Measurements from ENCODE around the gene MDC1.
A peak's percentile ranks its signal among the peaks of the same experiment; 100 is the strongest.

MDC1 gene

GRCh38 chr6:30749554-30750378, 32.7 kb upstream of the MDC1 start:
- peak overlapping the region; percentile 100 for H3K27ac ChIP-seq
- no peak for DNase-seq (ENCODE audit: low read depth, low spot score)

GRCh38 chr6:30748851-30749540, 31.9 kb upstream of the MDC1 start:
- DNase-seq (ENCODE audit: low read depth, low spot score): no peak
- H3K27ac ChIP-seq: peak overlapping the region; percentile 100

GRCh38 chr6:30747902-30748769, 31.1 kb upstream of the MDC1 start:
- peak overlapping the region; percentile 100 for H3K27ac ChIP-seq
- DNase-seq (ENCODE audit: low read depth, low spot score): peak; percentile 92

GRCh38 chr6:30747300-30747687, 30.2 kb upstream of the MDC1 start:
- H3K27ac ChIP-seq: peak overlapping the region; percentile 100
- DNase-seq (ENCODE audit: low read depth, low spot score): no peak

- peak; percentile 89 for DNase-seq (ENCODE audit: low read depth, low spot score)
Observed at GRCh38 chr6:30744054-30744805, 27.1 kb upstream of the MDC1 start, which contains the start of gene IER3. Gene IER3 (minus strand): TSS chr6:30744547. CDS start chr6:30744518, 29 bp downstream.

GRCh38 chr6:30743099-30744053, 26.3 kb upstream of the MDC1 start:
- H3K27ac ChIP-seq: peak overlapping the region; percentile 100
- DNase-seq (ENCODE audit: low read depth, low spot score): no peak

More at GRCh38 chr6:30744054-30744805, 27.1 kb upstream of the MDC1 start, which contains the start of gene IER3:
- H3K27ac ChIP-seq: peak within 1 kb of the TSS; percentile 100

GRCh38 chr6:30742316-30743098, 25.4 kb upstream of the MDC1 start, which contains the start of gene FLOT1:
Gene FLOT1 (minus strand): TSS chr6:30742687. CDS start chr6:30742189, 498 bp downstream.
- DNase-seq (ENCODE audit: low read depth, low spot score): no peak
- H3K27ac ChIP-seq: peak within 1 kb of the TSS; percentile 100

- DNase-seq (ENCODE audit: low read depth, low spot score): no peak
- peak overlapping the region; percentile 100 for H3K27ac ChIP-seq
Observed at GRCh38 chr6:30741789-30742315, 24.8 kb upstream of the MDC1 start.

GRCh38 chr6:30741063-30741779, 24.1 kb upstream of the MDC1 start:
- DNase-seq (ENCODE audit: low read depth, low spot score): no peak
- peak overlapping the region; percentile 100 for H3K27ac ChIP-seq

- no peak for DNase-seq (ENCODE audit: low read depth, low spot score)
Observed at GRCh38 chr6:30740540-30740870, 23.4 kb upstream of the MDC1 start.

GRCh38 chr6:30738532-30738931, 21.5 kb upstream of the MDC1 start:
- no peak for DNase-seq (ENCODE audit: low read depth, low spot score)
- no peak overlapping the region for H3K27ac ChIP-seq

More at GRCh38 chr6:30740540-30740870, 23.4 kb upstream of the MDC1 start:
- H3K27ac ChIP-seq: peak overlapping the region; percentile 100

GRCh38 chr6:30735668-30736314, 18.7 kb upstream of the MDC1 start:
- H3K27ac ChIP-seq: no peak overlapping the region
- DNase-seq (ENCODE audit: low read depth, low spot score): no peak

- no peak overlapping the region for H3K27ac ChIP-seq
- no peak for DNase-seq (ENCODE audit: low read depth, low spot score)
Observed at GRCh38 chr6:30732237-30732943, 15.3 kb upstream of the MDC1 start.

- H3K27ac ChIP-seq: no peak overlapping the region
- peak; percentile 63 for DNase-seq (ENCODE audit: low read depth, low spot score)
Observed at GRCh38 chr6:30730601-30731435, 13.7 kb upstream of the MDC1 start.

Data from epithelial cell of prostate (primary cell).